HEK293 (cell line): ENCODE measurements around the gene SGO1.

Experiments
- BCL11B ChIP-seq: fragments of 450-650 bp; formaldehyde crosslinking; IDR thresholded peaks from 2 replicates; pipeline ENCODE4 v1.5.1; 2016; ENCODE audit warnings: low read depth, missing biosample characterization, missing genetic modification characterization
- CTCF ChIP-seq: fragments of 450-650 bp; formaldehyde crosslinking; IDR thresholded peaks from 2 replicates; pipeline ENCODE4 v1.5.1; 2016; ENCODE audit warnings: missing biosample characterization, missing genetic modification characterization
- MEIS1 ChIP-seq: sonication (generic); formaldehyde crosslinking; IDR thresholded peaks from 2 replicates; pipeline ENCODE4 v1.8.1; 2022; ENCODE audit warnings: missing genetic modification reagents, mild to moderate bottlenecking, borderline replicate concordance
- PRDM10 ChIP-seq: fragments of 450-650 bp; formaldehyde crosslinking; IDR thresholded peaks from 2 replicates; pipeline ENCODE4 v1.5.1; 2016; ENCODE audit warnings: missing biosample characterization, missing genetic modification characterization
- YY1 ChIP-seq: fragments of 450-650 bp; formaldehyde crosslinking; IDR thresholded peaks from 2 replicates; pipeline ENCODE4 v1.5.1; 2018; ENCODE audit warnings: missing biosample characterization, missing genetic modification characterization
- ZBTB49 ChIP-seq: fragments of 450-650 bp; formaldehyde crosslinking; IDR thresholded peaks from 2 replicates; pipeline ENCODE4 v1.5.1; 2016; ENCODE audit warnings: missing biosample characterization, missing genetic modification characterization, low read depth
- ZFP3 ChIP-seq: fragments of 450-650 bp; formaldehyde crosslinking; IDR thresholded peaks from 2 replicates; pipeline ENCODE4 v1.5.1; 2016; ENCODE audit warnings: low read depth, missing biosample characterization, missing genetic modification characterization
- ZNF214 ChIP-seq: fragments of 450-650 bp; formaldehyde crosslinking; IDR thresholded peaks from 2 replicates; pipeline ENCODE4 v1.5.1; 2017; ENCODE audit warnings: missing biosample characterization, mild to moderate bottlenecking, missing genetic modification characterization, borderline replicate concordance
- ZNF274 ChIP-seq, 2 experiments: fragments of 200-500 bp in 1 of 2; fragments of 450-650 bp in 1 of 2; sonication (Bioruptor generic) in 1 of 2; formaldehyde crosslinking in 1 of 2; IDR thresholded peaks; 2 replicates each; pipeline versions ENCODE4 v1.5.1 to v1.6.1; 2014 to 2016; ENCODE audit warnings: borderline replicate concordance in 1 of 2, inconsistent platforms in 1 of 2, low read length in 1 of 2, missing biosample characterization in 1 of 2, missing genetic modification characterization in 1 of 2
- ZNF311 ChIP-seq: fragments of 450-650 bp; formaldehyde crosslinking; IDR thresholded peaks from 2 replicates; pipeline ENCODE4 v1.5.1; 2017; ENCODE audit warnings: missing biosample characterization, missing genetic modification characterization, borderline replicate concordance
- ZNF391 ChIP-seq: fragments of 450-650 bp; formaldehyde crosslinking; IDR thresholded peaks from 2 replicates; pipeline ENCODE4 v1.5.1; 2016; ENCODE audit warnings: low read depth, missing biosample characterization, missing genetic modification characterization, borderline replicate concordance
- ZNF416 ChIP-seq: fragments of 450-650 bp; formaldehyde crosslinking; IDR thresholded peaks from 2 replicates; pipeline ENCODE4 v1.5.1; 2016; ENCODE audit warnings: missing biosample characterization, missing genetic modification characterization
- ZNF530 ChIP-seq: fragments of 450-650 bp; formaldehyde crosslinking; IDR thresholded peaks from 2 replicates; pipeline ENCODE4 v1.5.1; 2016; ENCODE audit warnings: low read depth, missing biosample characterization, missing genetic modification characterization
- ZNF558 ChIP-seq: fragments of 450-650 bp; formaldehyde crosslinking; IDR thresholded peaks from 2 replicates; pipeline ENCODE4 v1.5.1; 2016; ENCODE audit warnings: missing biosample characterization, missing genetic modification characterization

- no peak for TF ChIP-seq ZFP3
- TF ChIP-seq PRDM10 (tag by site-specific recombination) = no peak
- no peak for TF ChIP-seq CTCF (tag by site-specific recombination)
- no peak for TF ChIP-seq ZNF311
- no peak for TF ChIP-seq ZNF558 (tag by site-specific recombination)
- TF ChIP-seq BCL11B (tag by site-specific recombination) = no peak
- TF ChIP-seq ZNF416 (tag by site-specific recombination) = no peak
- TF ChIP-seq YY1 (tag by site-specific recombination) = no peak
- no peak for TF ChIP-seq ZNF391 (tag by site-specific recombination)
- no peak for TF ChIP-seq ZBTB49 (tag by site-specific recombination)
- TF ChIP-seq ZNF214 (tag by site-specific recombination) = no peak
- TF ChIP-seq MEIS1 = no peak
- no peak for TF ChIP-seq ZNF274 (IDR thresholded peaks at IDR 0.05; ENCODE audit: low read length)
- TF ChIP-seq ZNF274 (tag by site-specific recombination; IDR thresholded peaks at IDR 0.05; ENCODE audit: borderline replicate concordance) = no peak
- no peak for TF ChIP-seq ZNF530 (tag by site-specific recombination)
These were observed 43.5 kb downstream of the SGO1 start for GRCh38 chr3:20142517-20142916.
